OCI-LY1 (cell line): ENCODE data around the gene INPP4A.

Experiments used
- H2AFZ ChIP-seq: fragments of 200-600 bp; sonication (generic), shearing (Covaris generic); 2 replicates; pipeline ENCODE4 v1.6.0; 2014; ENCODE audit warnings: antibody characterized with exemption, mild to moderate bottlenecking, low read length
- H3F3A ChIP-seq: fragments of 200-600 bp; sonication (generic), shearing (Covaris generic); 2 replicates; pipeline ENCODE4 v1.6.0; 2014; ENCODE audit warnings: mild to moderate bottlenecking, antibody characterized with exemption, low read length, moderate library complexity; ENCODE audit not compliant: insufficient read depth
- H3K27ac ChIP-seq: fragments of 200-600 bp; sonication (generic); 2 replicates; pipeline ENCODE4 v1.5.1; 2014; ENCODE audit warnings: low read length, mixed run types, mild to moderate bottlenecking, low read depth; ENCODE audit not compliant: poor library complexity, severe bottlenecking
- H3K27me3 ChIP-seq: fragments of 200-600 bp; sonication (generic); 2 replicates; pipeline ENCODE4 v1.6.0; 2014; ENCODE audit warnings: antibody characterized with exemption, mild to moderate bottlenecking, low read length, moderate library complexity; ENCODE audit not compliant: insufficient read depth
- H3K36me3 ChIP-seq: fragments of 200-600 bp; sonication (generic); 2 replicates; pipeline ENCODE4 v1.6.1; 2014; ENCODE audit warnings: mild to moderate bottlenecking, antibody characterized with exemption, low read length, moderate library complexity, mixed read lengths; ENCODE audit not compliant: insufficient read depth
- H3K4me1 ChIP-seq: fragments of 200-600 bp; sonication (generic); 2 replicates; pipeline ENCODE4 v1.5.1; 2014; ENCODE audit warnings: mild to moderate bottlenecking, low read length, moderate library complexity; ENCODE audit not compliant: insufficient read depth, severe bottlenecking
- H3K4me2 ChIP-seq: fragments of 200-600 bp; sonication (generic), shearing (Covaris generic); 2 replicates; pipeline ENCODE4 v1.6.1; 2014; ENCODE audit warnings: low read length
- H3K4me3 ChIP-seq: fragments of 200-600 bp; sonication (generic); 2 replicates; pipeline ENCODE4 v1.5.1; 2014; ENCODE audit warnings: low read length, low read depth, mild to moderate bottlenecking, mixed read lengths; ENCODE audit not compliant: poor library complexity, severe bottlenecking
- H3K79me2 ChIP-seq: fragments of 200-600 bp; shearing (Covaris generic); 2 replicates; pipeline ENCODE4 v1.6.1; 2016; ENCODE audit warnings: mixed run types, low read length, mixed read lengths; ENCODE audit not compliant: insufficient read depth
- H3K9ac ChIP-seq: fragments of 200-600 bp; sonication (generic), shearing (Covaris generic); 2 replicates; pipeline ENCODE4 v1.6.1; 2014; ENCODE audit warnings: mild to moderate bottlenecking, low read length, mixed read lengths
- H3K9me2 ChIP-seq: fragments of 200-600 bp; sonication (generic), shearing (Covaris generic); 2 replicates; pipeline ENCODE4 v1.6.1; 2014; ENCODE audit warnings: low read depth, mild to moderate bottlenecking, low read length, mixed read lengths
- H3K9me3 ChIP-seq: fragments of 200-600 bp; shearing (Covaris generic); 2 replicates; pipeline ENCODE4 v1.6.1; 2014; ENCODE audit warnings: low read length, mixed read lengths
- H4K20me1 ChIP-seq: fragments of 200-600 bp; sonication (generic), shearing (Covaris generic); 2 replicates; pipeline ENCODE4 v1.6.0; 2016; ENCODE audit warnings: mild to moderate bottlenecking, low read length; ENCODE audit not compliant: insufficient read depth
- CTCF ChIP-seq: fragments of 200-600 bp; sonication (generic), shearing (Covaris generic); IDR thresholded peaks from 2 replicates; pipeline ENCODE4 v1.5.1; 2017; ENCODE audit warnings: mild to moderate bottlenecking, antibody characterized with exemption, low read length, moderate library complexity, mixed read lengths
- EZH2 ChIP-seq: fragments of 200-600 bp; sonication (generic), shearing (Covaris generic); IDR thresholded peaks from 2 replicates; pipeline ENCODE4 v1.8.0; 2017; ENCODE audit warnings: borderline replicate concordance, mixed run types, mild to moderate bottlenecking, antibody characterized with exemption, low read length, moderate library complexity, mixed read lengths

Gene INPP4A

GRCh38 chr2:98438190-98439133, 6.2 kb upstream of the INPP4A start:
- no peaks in the 10 kb centered on the region for H4K20me1 ChIP-seq
- peaks cover 4% of the 10 kb centered on the region; the same call in 1 of the 2 replicates for H3K27me3 ChIP-seq
- no peak overlapping the region for H3K9ac ChIP-seq
- no peak overlapping the region for H2AFZ ChIP-seq
- no peak overlapping the region for H3K27ac ChIP-seq
- H3K4me1 ChIP-seq, result no peaks in the 10 kb centered on the region
- H3K4me2 ChIP-seq, result no peak overlapping the region
- no peaks in the 10 kb centered on the region for H3F3A ChIP-seq
- no peaks in the 10 kb centered on the region for H3K36me3 ChIP-seq
- TF ChIP-seq EZH2, result no peak
- no peak for TF ChIP-seq CTCF
- H3K9me2 ChIP-seq, result no peaks in the 10 kb centered on the region
- H3K9me3 ChIP-seq, result peaks cover 7% of the 10 kb centered on the region
- H3K79me2 ChIP-seq, result no peaks in the 10 kb centered on the region
- H3K4me3 ChIP-seq, result no peak overlapping the region

DNA sequence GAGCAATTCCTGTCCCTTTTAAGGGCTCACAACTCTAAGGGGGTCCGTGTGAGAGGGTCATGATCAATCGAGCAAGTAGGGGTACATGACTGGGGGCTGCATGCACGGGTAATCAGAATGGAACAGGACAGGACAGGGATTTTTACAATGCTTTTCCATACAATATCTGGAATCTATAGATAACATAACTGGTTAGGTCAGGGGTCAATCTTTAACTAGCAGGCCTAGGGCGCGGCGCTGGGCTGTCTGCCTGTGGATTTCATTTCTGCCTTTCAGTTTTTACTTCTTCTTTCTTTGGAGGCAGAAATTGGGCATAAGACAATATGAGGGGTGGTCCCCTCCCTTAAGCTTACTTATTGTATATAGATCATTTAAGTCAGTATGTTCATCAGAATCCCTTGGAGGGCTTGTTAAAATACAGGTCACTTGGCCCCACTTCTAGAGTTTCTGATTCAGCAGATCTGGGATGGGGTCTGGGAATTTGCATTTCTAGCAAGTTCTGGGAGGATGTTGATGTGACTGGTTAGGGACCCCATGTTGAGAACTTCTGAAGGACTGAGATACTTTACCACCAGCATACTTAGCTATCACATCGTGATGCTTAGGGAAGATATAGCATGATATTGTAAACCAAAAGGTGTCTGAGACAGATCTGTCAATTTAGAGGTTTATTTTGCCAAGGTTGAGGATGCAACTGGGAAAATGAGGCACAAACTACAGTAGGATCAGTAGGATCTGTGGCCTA, 2.8 kb upstream of the INPP4A start:
- no peak overlapping the region for H2AFZ ChIP-seq
- H4K20me1 ChIP-seq, result no peaks in the 10 kb centered on the region; the same call in 1 of the 2 replicates
- peaks cover 4% of the 10 kb centered on the region; the same call in 1 of the 2 replicates for H3K27me3 ChIP-seq
- no peak overlapping the region for H3K27ac ChIP-seq
- no peak overlapping the region for H3K9ac ChIP-seq
- H3K4me1 ChIP-seq, result peaks cover 18% of the 10 kb centered on the region
- no peaks in the 10 kb centered on the region for H3K36me3 ChIP-seq
- H3F3A ChIP-seq, result no peaks in the 10 kb centered on the region
- no peak overlapping the region for H3K4me2 ChIP-seq
- TF ChIP-seq CTCF, result no peak
- TF ChIP-seq EZH2, result no peak
- H3K9me3 ChIP-seq, result peaks cover 7% of the 10 kb centered on the region
- H3K9me2 ChIP-seq, result no peaks in the 10 kb centered on the region
- H3K4me3 ChIP-seq, result no peak overlapping the region
- H3K79me2 ChIP-seq, result no peaks in the 10 kb centered on the region

DNA sequence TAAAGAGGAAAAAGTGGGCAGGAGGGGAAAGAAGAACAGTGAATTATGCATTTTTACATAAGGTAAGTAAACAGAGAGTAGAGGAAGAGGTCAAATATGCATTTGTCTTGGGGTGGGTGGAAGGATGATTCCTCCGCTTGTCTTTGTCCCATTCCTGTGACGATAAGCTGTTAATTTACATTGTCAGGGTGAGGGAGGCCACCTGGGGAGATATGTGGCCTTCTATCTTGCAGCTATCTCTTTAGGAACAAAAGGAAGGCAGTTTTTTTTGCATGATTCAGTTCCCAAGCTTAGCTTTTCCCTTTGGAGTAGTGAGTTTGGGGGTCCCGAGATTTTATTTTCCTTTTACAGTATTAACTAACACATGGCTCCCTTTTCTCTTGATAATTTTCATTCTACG, 2.2 kb upstream of the INPP4A start:
- no peak for TF ChIP-seq CTCF
- TF ChIP-seq EZH2, result no peak
- no peaks in the 10 kb centered on the region for H3K9me2 ChIP-seq
- H3K27ac ChIP-seq, result no peak overlapping the region
- peaks cover 18% of the 10 kb centered on the region for H3K4me1 ChIP-seq
- H3K4me3 ChIP-seq, result no peak overlapping the region
- H3K79me2 ChIP-seq, result no peaks in the 10 kb centered on the region
- no peak overlapping the region for H3K4me2 ChIP-seq
- H2AFZ ChIP-seq, result no peak overlapping the region
- peaks cover 7% of the 10 kb centered on the region for H3K9me3 ChIP-seq
- no peak overlapping the region for H3K9ac ChIP-seq
- H3K36me3 ChIP-seq, result no peaks in the 10 kb centered on the region
- H4K20me1 ChIP-seq, result no peaks in the 10 kb centered on the region; the same call in 1 of the 2 replicates
- peaks cover 4% of the 10 kb centered on the region; the same call in 1 of the 2 replicates for H3K27me3 ChIP-seq
- H3F3A ChIP-seq, result no peaks in the 10 kb centered on the region
